ENCODE measurements around the gene ALG10B.
"Not testable (repeated sequence)": the region's sequence is repeated elsewhere in the genome, so short reads cannot be mapped to it uniquely, and the experiment has no call there.

ALG10B gene, protein sequence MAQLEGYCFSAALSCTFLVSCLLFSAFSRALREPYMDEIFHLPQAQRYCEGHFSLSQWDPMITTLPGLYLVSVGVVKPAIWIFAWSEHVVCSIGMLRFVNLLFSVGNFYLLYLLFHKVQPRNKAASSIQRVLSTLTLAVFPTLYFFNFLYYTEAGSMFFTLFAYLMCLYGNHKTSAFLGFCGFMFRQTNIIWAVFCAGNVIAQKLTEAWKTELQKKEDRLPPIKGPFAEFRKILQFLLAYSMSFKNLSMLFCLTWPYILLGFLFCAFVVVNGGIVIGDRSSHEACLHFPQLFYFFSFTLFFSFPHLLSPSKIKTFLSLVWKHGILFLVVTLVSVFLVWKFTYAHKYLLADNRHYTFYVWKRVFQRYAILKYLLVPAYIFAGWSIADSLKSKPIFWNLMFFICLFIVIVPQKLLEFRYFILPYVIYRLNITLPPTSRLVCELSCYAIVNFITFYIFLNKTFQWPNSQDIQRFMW

DNA sequence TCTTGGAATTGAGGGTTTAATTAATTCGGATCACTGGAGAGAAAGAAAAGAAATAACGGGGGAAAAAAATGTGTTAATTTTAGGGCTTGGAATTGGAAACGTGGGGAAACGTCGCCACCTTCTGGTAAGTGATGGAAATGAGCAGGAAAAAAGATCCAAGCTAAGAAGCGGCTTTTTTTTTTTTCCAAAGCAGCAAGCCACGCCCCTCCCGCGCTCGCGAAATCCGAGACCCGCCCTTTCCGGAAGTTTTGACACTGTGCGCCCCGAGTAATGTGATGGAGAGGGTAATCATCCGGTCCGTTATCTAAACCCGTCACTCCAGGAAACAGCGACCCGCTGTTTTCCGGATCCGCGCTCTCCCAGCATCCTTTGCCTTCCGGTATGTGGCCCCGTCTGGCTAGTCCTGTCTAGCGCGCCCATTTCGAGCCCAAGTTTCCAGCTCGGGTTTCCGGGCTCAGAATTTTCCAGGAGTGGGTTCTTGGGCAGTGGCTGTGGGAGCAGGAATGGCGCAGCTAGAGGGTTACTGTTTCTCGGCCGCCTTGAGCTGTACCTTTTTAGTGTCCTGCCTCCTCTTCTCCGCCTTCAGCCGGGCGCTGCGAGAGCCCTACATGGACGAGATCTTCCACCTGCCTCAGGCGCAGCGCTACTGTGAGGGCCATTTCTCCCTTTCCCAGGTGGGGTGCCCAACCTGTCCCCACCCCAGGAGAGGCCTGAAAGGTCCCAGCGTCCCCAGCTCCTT lies at the start of gene ALG10B:
ALG10B (plus strand) TSS at position 384 of the 739 bp plus-strand sequence; CDS start at position 504, 120 bp downstream.
- DNase-seq = peak; percentile 58

DNA sequence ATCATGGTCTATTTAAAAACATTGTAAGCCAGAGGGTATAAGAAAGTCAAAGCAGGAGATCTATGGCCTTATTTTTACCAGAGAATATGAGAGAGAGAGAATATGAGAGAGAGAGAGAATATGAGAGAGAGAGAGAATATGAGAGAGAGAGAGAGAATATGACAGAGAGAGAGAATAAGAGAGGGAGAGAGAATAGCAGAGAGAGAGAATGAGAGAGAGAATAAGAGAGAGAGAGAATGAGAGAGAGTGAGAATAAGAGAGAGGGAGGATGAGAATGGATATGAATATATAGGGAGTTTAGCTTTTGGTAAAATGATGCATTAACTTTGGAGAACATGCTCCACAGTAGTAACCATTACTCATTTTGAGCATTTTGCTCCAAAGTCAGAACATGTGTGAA lies 48.0 kb upstream of the ALG10B start:
- no peak for DNase-seq

DNA sequence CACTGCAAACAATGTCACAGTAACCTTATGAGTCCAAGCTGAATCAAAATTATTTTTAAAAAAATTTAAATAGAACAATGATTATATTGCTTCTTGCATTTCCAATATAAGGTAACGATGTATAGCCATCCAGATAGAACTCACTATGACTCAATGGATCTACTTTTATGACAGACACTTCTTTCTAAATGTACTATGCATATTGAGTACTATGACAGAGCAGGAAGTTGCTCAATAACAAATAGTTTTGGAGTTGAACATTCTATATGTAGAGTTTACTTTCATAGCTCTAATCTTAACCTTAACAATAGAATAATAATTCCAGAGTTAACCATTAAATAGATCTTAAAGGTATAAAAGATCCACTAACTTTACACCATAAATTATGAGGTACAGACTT lies 46.7 kb upstream of the ALG10B start:
- no peak for DNase-seq

DNA sequence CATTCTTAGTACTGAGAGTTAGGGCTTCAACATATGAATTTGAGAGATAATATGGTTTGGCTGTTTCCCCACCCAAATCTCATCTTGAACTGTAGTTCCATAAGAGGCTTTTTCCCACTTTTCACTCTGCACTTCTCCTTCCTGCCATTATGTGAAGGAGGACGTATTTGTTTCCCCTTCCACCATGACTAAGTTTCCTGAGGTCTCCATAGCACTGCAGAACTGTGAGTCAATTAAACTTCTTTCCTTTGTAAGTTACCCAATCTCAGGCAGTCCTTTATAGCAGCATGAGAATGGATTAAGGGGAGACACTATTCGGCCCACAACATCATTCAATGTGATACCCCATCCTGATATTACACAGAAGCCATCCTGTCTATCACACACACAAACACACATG lies 36.8 kb upstream of the ALG10B start:
- no peak for DNase-seq

DNA sequence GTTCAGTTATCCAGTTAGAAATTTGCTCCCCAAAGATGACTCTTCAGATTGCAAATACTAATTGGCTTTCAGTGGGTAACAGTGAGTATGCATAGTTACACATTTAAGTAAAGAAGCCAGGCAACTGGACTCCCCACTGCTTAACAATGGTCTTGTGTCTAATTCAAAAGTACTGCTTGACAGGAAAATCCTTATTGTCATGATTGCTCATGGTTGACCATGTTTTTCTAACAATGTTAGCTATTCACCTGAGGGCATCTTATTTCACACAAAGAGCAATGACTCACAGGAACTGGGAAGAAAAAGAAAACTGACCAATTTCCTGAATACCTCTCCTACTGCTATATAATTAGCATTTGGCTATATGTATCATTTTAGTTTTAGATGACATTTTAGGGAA lies 33.7 kb upstream of the ALG10B start:
- DNase-seq = no peak

DNA sequence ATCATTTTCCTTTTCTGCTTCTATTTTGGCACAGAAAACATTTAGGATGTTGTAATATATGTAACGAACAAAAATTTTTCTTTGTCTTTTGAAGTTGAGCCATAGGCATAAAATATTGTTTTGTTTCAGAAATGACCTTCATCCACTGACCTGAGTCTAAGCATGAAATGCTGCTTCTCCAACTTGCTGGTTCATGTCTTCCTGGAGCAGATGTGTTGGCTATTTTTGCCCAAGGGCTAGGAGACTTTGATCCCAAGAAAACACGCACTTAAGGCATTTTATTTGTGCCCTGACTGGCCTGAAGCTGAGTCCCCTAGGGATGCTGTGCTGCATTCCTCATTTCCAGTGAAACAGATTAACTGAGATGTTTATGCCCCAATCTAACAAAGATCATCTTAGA lies 27.2 kb upstream of the ALG10B start:
- DNase-seq = no peak

DNA sequence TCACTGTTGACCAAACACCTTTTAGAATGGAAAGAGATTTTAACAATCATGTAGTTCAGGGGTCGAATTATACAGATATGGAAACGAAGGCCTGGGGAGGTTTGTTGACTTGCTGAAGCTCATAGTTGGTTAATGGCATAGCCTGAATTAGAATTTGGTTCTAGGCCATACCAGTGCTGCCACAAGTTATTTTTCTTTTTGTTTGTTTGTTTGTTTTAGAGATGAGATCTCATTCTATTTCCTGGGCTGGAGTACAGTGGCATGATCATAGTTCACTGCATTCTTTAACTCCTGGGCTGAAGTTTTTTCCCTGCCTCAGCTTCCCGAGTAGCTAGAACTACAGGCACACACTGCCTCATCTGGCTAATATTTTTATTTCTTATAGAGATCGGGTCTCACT lies 25.4 kb upstream of the ALG10B start:
- no peak for DNase-seq

DNA sequence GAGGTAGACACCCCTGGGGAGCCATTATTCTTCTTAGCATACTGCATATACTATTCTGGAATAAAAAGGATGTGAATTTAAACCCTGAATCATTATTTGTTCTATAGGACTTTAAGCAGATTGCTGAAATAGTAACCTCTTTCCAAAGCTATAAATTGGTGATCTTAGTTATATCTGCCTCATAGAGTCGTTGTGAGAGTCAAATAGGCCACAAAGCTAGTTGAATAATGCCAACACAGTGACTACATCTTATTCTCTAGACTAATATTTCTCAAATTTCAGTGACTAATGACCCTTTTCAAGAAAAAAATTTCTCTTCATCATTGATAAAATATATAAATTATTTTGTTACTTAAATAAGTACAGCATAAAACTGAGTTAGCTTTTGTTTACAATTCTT lies 13.6 kb upstream of the ALG10B start:
- DNase-seq = not testable (repeated sequence)

DNA sequence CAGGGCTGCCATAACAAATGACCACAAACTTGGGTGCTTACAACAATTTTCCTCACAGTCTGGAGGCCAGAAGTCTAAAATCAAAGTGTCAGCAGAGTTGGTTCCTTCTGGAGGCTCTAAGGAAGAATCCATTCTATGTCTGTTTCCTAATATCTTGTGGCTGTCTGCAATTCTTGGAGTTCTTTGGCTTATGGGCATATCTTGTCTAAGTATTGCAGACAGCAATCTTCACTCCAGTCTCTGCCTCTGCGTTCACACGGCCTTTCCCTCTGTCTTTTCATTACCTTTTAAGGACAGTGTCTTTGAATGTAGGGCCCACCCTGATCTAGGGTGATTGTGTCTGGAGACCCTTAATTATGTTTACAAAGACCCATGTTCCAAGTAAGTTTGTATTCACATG lies 5.4 kb downstream of the ALG10B start:
- not testable (repeated sequence) for DNase-seq

DNA sequence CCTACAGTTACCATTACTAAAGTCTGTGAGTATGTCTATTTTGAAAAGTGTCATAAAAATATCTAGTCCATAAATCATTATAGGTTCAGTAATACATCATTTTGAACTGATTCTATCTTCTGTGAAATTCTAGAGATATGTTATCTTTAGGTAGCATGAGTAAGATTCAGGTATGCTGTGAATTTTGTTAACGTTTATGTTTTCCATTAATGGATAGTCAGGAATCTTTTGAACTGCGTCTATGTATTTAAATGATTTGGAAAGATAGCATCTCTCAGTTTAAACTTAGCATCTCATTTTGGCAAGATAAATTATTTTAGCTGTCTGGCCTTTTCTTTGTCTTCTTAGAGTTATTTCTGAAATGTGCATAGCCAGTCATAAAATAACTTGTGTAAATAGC lies 8.3 kb downstream of the ALG10B start:
- DNase-seq = no peak

DNA sequence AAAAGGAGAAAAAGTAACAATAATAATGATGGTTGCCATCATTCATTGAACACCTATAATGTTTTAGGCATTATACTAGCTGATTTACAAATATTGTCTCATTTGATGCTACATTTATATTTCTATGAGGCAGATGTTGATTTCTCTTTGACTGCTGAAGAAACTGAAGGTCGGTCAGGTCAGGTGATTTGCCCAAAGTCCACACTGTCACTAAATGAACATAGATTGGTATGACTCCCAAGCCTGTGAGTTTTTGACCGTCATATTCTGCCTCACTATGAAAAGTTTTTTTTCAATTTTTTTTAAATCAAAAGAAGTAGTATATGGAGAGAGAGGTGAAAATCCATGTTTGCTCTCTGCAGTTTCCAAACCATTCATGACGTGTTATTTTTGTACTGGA lies 10.8 kb downstream of the ALG10B start:
- no peak for DNase-seq

DNA sequence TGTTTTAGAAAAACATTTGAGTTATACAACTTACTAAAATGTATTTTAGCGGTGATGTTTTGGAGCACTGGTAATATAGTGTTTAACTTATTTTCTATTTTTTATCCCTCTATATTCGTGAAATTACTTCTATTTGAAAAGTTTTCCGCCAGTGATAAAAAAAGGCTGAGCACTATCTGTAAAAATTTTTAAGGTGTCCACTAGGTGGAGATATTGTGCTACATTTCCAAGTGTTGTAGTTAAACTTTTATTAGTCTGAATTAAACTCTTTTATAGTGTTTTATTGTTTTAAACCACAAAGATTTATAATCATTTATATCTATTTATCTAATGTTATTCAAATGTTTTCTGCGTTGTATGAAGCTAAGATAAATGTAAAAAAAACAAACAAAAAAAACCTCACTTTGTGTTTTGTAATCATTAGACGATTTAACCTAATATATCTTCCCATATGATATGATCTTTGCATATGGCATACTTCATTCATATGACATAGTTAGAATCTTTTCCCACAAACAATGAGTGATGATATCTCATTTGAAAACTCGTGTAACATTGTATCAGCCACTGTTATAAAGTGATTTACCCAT lies 11.8 kb downstream of the ALG10B start:
- DNase-seq = peak; percentile 36

DNA sequence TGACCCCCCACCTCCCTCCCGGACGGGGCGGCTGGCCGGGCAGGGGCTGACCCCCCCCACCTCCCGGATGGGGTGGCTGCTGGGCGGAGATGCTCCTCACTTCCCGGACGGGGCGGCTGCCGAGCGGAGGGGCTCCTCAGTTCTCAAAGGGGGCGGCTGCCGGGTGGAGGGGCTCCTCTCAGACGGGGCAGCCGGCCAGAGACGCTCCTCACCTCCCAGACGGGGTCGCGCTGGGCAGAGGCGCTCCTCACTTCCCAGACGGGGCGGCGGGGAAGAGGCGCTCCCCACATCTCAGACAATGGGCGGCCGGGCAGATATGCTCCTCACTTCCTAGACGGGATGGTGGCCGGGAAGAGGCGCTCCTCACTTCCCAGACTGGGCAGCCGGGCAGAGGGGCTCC lies 13.8 kb downstream of the ALG10B start:
- not testable (repeated sequence) for DNase-seq

DNA sequence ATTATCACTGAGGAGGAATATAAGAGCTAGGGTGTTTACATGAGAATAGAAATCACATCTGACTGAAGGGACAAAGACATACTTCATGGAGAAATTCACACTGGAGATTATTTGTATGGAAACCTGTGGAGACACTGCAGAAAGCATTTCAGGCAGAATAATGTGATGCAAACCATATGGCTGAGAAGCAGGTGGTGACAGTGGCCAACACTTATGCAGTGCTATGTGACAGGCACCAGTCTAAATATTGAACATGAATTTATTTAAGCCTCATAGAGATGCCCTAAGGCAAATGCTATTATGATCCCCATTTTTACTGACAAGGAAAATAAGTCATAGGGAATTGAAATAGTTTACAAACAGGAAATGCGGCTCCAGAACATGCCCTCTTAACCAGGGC lies 16.2 kb downstream of the ALG10B start:
- DNase-seq = no peak

DNA sequence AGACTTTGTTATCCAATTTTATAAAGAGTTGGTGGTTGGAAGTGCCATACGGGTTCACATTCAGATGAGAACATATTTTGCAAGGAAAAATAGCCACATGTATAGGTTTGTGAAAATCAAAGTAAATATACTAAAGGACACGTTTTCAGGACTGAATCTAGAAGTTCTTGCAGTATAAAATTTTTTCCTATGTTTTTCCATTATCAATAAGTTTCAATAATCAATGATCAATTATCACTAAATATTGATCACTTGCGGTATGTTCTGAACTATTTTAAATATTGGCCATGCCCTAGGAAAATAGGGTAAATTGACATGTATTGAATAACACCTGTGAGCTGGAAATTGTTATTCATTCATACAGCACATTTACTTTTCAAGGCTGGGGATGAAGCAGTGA lies 25.9 kb downstream of the ALG10B start:
- no peak for DNase-seq

DNA sequence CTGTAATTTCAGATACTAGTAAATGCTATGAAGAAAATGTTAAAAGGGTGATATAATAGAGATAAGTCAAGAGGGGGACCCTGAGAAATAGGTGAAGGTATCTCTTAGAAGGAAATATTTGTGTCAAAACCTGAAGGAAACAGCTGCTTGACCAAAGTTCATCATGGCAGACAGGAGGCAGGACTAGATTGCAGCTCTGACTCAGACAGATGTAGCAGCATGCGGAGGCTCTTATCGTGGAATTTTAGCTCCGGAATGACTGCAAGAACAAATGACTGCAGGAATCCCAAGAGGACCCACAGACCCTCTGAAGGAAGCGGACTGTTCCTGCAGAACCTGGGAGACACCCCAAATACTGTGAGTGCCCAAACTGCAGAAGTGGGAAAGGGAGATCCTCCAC lies 26.7 kb downstream of the ALG10B start:
- DNase-seq = not testable (repeated sequence)

DNA sequence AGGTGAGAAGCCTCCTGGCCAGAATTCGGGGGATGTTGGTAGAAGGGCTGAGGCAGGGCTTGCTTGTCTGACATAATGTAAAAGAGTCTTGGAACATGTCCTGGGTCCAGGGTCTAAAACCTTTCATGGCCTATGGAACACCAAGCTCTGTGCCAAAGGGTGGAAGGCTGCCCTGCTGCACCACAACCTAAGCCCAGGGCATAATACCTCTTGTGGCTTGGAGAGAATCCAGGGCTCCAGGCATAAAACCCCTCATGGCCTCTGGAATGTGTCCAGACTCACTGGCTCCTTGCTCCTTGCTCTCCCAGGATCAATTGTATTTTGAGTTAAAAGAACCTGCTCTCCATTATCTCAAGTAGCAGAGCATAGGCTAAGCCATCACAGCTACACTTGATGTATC lies 27.3 kb downstream of the ALG10B start:
- DNase-seq = not testable (repeated sequence)

DNA sequence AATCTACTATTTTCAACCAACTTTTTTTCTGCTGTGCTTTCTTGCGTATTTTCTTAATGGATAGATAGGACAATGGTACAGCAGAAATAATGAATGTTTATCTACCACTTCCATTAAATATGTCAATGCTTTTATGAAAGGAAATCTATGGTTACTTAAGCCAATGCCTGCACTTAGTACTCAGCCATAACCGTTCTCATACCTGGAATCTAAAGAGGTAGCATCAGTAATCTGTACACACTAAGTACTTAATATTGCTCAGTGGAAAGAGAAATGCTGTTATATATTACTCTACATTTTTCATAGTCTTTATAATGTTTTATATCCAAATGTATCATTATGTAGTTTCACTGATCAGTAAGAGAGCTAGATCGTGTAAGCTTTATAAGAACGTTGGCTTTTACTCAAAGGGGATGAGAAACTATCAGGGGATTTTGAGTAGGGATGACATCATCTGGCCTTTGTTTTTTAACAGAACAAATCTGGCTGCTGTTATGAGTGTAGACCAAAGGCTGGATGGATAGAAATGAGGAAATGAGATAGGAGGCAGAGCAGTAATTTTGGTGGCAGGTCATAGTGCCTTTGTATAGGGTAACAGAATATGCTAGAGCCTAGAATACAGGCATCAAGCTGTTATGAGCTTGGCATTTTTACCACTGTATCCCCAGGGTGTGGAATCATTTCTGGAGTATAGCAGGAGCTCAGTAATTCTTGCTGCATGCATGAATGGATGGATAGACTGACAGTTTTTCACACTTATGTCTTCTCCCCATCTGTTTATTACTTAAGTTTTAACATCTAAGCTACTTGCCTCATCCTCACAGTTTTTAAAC lies 34.0 kb downstream of the ALG10B start:
- no peak for DNase-seq

DNA sequence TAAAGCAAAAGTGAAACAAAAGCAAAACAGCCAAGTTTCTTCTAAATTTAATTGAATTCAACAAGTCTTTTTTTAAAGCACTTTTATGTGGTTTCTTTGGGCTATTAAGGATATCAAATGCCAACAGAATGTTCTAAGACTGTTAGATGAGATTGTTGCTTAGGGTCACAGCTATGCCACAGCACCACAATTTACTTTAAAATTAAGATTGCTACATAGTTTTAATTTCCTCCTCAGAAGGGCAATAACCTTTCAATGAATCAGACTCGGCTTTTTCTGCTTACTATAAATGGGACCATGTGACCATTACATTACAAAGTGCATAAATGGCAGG lies 34.6 kb downstream of the ALG10B start:
- DNase-seq = not testable (repeated sequence)

DNA sequence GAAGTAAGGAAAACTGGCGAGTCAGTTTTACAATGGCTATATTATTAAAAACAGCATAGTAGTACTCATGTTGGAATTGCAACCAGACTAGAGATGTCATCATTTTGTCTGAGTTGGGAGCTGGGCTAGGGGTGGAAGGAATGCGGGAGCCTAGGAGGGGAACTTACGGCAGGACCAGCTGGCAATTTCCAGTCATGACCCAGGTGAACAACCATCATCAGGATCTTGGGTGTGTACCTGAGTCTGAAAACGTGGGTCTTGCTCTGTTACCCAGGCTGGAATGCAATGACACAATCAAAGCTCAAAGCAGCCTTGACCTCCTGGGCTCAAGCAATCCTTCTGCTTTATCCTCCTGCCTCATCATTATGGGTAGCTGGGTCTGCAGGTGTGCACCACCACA lies 50.9 kb downstream of the ALG10B start:
- DNase-seq = no peak

DNA sequence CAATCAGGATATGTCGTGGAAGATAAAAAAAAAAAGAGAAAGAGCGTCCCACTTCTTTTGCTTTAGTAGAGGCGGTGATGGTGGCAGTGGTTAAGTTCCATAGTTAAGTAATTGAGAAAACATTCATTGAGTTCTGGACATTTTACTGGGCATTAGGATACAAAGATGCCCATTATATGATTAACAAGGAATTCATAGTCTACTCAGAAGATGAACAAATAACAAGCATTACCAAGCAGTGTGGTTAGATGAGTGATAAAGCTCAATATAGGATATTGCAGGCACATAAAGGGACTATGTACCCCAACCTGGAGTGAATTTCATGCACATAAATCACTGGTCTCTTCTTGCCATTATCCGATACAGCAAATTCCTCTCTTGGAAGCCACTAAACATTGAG lies 53.7 kb downstream of the ALG10B start:
- no peak for DNase-seq

DNA sequence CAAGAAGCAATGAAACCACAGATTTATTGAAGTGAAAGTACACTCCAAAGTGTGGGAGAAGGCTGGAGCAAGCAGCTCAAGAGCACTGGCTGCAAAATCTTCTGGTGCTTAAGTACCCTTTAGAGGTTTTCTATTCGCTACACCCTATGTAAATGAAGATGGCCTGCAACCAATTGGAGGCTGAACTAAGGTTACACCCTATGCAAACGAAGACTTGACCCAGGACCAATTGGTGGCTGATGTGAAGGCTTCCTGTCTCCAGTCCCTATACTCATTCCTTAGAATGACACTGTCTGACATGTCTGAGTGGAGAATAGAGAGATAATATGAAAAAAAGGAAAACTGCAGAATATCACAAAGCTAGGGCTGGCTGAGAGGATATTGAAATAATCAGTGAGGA lies 57.2 kb downstream of the ALG10B start:
- DNase-seq = no peak

DNA sequence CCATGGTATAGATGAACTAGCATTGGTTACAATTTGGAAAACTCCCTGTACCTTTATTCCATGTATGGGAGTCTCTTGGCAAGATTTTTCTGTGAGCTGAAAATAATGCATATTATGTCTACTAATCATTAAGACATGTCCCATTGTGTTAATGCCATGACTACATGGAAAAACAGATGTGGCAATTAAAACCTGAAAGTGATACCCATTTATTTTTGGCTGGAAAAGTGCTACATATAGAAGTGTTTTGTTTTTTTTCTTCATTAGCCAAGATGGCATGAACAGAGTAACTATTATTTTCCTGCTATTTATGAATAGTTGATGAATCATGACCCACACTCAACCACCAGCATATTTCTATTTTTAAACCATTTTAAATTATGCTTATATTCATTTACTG lies 58.2 kb downstream of the ALG10B start:
- no peak for DNase-seq
